Measurements from ENCODE around the gene ADPRM. TPM values are rescaled to one million over a fixed set of nuclear protein-coding genes. Genes with fewer than 3 reads are reported as not detected.

ADPRM gene
- total and polyA plus RNA-seq, 7 experiments from 2014 or later, result 16.4 to 120 (median 70.4) TPM

GRCh38 chr17:10739386-10739785 lies 42.0 kb downstream of the ADPRM start:
- ChIA-PET CTCF (interaction anchor here (1.0 kb wide), 1 partner anchor 106 kb away, joined by 3 read pairs; no protein-coding TSS in a partner anchor), POLR2A (no interaction called here)
- H3K27me3 ChIP-seq (ENCODE audit: control insufficient read depth in 2 of 2, insufficient read depth in 2 of 2, low read length in 2 of 2), result no peaks in the 10 kb centered on the region
- H3K4me1 ChIP-seq (ENCODE audit: control insufficient read depth in 2 of 2, insufficient read depth in 2 of 2, low read length in 2 of 2), result peaks cover 0 to 14% of the 10 kb centered on the region in 2 donors
- Mint-ChIP-seq H3K27me3 (peaks cover 0 to 16% (median 0%) of the 10 kb centered on the region in 5 donors), H3K27ac (peak overlapping the region in 2 of 9 donors; percentile 21 to 41), H3K36me3 (peaks cover 0 to 3% (median 0%) of the 10 kb centered on the region in 5 donors), H3K9me3 (peaks cover 0 to 1% (median 0%) of the 10 kb centered on the region in 11 donors), H3K4me3 (no peak overlapping the region), H3K4me1 (peaks cover 5 to 40% (median 25%) of the 10 kb centered on the region in 7 donors)
- H3K27ac ChIP-seq (ENCODE audit: low read depth, low read length), result no peak overlapping the region
- intact Hi-C loops (cut with micrococcal nuclease), result no loop called here
- no peaks in the 10 kb centered on the region for H3K36me3 ChIP-seq (ENCODE audit: control insufficient read depth in 2 of 3, insufficient read depth in 3 of 3, low read length in 3 of 3)
- H3K9me3 ChIP-seq (ENCODE audit: control insufficient read depth in 2 of 3, low read length in 3 of 3), result no peaks in the 10 kb centered on the region
- no peak overlapping the region for H3K4me3 ChIP-seq (ENCODE audit: low read length)
- DNase-seq (no peak), ATAC-seq (no peak)

- CTCF ChIA-PET, result interaction anchor here (1.2 kb wide), 1 partner anchor 33 kb away, joined by 5 read pairs; no protein-coding TSS in a partner anchor
- H3K4me3 Mint-ChIP-seq, result no peak overlapping the region
- H3K27ac Mint-ChIP-seq, result peak overlapping the region in 4 of 9 donors; percentile 5 to 53 (median 28)
- no peak overlapping the region for H3K4me3 ChIP-seq (ENCODE audit: low read length)
- H3K4me1 ChIP-seq (ENCODE audit: control insufficient read depth in 2 of 2, insufficient read depth in 2 of 2, low read length in 2 of 2), result peaks cover 0 to 26% of the 10 kb centered on the region in 2 donors
- DNase-seq, result no peak
- peaks cover 9 to 46% (median 38%) of the 10 kb centered on the region in 7 donors for H3K4me1 Mint-ChIP-seq
- intact Hi-C loops (cut with micrococcal nuclease), result no loop called here
- no peak for ATAC-seq
- no peaks in the 10 kb centered on the region for H3K27me3 ChIP-seq (ENCODE audit: control insufficient read depth in 2 of 2, insufficient read depth in 2 of 2, low read length in 2 of 2)
- H3K27ac ChIP-seq (ENCODE audit: low read depth, low read length), result no peak overlapping the region
- H3K9me3 Mint-ChIP-seq, result peaks cover 0 to 1% (median 0%) of the 10 kb centered on the region in 11 donors
- no peaks in the 10 kb centered on the region for H3K9me3 ChIP-seq (ENCODE audit: control insufficient read depth in 2 of 3, low read length in 3 of 3)
- peaks cover 0 to 19% (median 0%) of the 10 kb centered on the region in 5 donors for H3K27me3 Mint-ChIP-seq
- POLR2A ChIA-PET, result interaction anchor here (0.9 to 1.0 kb wide), 2 partner anchors 21 to 38 kb away, joined by 4 to 6 read pairs; no protein-coding TSS in a partner anchor
- H3K36me3 ChIP-seq (ENCODE audit: control insufficient read depth in 2 of 3, insufficient read depth in 3 of 3, low read length in 3 of 3), result no peaks in the 10 kb centered on the region
- H3K36me3 Mint-ChIP-seq, result no peaks in the 10 kb centered on the region
These were observed 44.2 kb downstream of the ADPRM start for GRCh38 chr17:10741416-10742135.

GRCh38 chr17:10742431-10742830 lies 45.0 kb downstream of the ADPRM start:
- CTCF ChIA-PET, result no interaction called here
- H3K4me1 Mint-ChIP-seq, result peaks cover 7 to 40% (median 32%) of the 10 kb centered on the region in 7 donors
- Histone ChIP-seq H3K27ac (ENCODE audit: low read depth, low read length) (no peak overlapping the region), H3K27me3 (ENCODE audit: control insufficient read depth in 2 of 2, insufficient read depth in 2 of 2, low read length in 2 of 2) (no peaks in the 10 kb centered on the region), H3K9me3 (ENCODE audit: control insufficient read depth in 2 of 3, low read length in 3 of 3) (no peaks in the 10 kb centered on the region), H3K36me3 (ENCODE audit: control insufficient read depth in 2 of 3, insufficient read depth in 3 of 3, low read length in 3 of 3) (no peaks in the 10 kb centered on the region), H3K4me3 (ENCODE audit: low read length) (no peak overlapping the region), H3K4me1 (ENCODE audit: control insufficient read depth in 2 of 2, insufficient read depth in 2 of 2, low read length in 2 of 2) (peaks cover 0 to 18% of the 10 kb centered on the region in 2 donors)
- no peaks in the 10 kb centered on the region for H3K36me3 Mint-ChIP-seq
- H3K27me3 Mint-ChIP-seq, result peaks cover 0 to 19% (median 0%) of the 10 kb centered on the region in 5 donors
- DNase-seq (no peak), ATAC-seq (no peak)
- POLR2A ChIA-PET, result no interaction called here
- H3K9me3 Mint-ChIP-seq, result peaks cover 0 to 1% (median 0%) of the 10 kb centered on the region in 11 donors
- no peak overlapping the region for H3K4me3 Mint-ChIP-seq
- peak overlapping the region in 4 of 9 donors; percentile 5 to 79 (median 14) for H3K27ac Mint-ChIP-seq
- intact Hi-C loops (cut with micrococcal nuclease), result no loop called here

- H3K27me3 ChIP-seq (ENCODE audit: control insufficient read depth in 2 of 2, insufficient read depth in 2 of 2, low read length in 2 of 2), result no peaks in the 10 kb centered on the region
- intact Hi-C loops (cut with micrococcal nuclease), result loop anchor here in 1 of 2 donors (2.0 kb wide), 1 partner anchor 101 kb away; no protein-coding TSS in a partner anchor
- Mint-ChIP-seq H3K36me3 (no peaks in the 10 kb centered on the region), H3K27ac (peak overlapping the region in 5 of 9 donors; percentile 16 to 85 (median 47)), H3K4me1 (peaks cover 7 to 30% (median 25%) of the 10 kb centered on the region in 7 donors), H3K27me3 (peaks cover 0 to 21% (median 0%) of the 10 kb centered on the region in 5 donors), H3K9me3 (peaks cover 0 to 1% (median 0%) of the 10 kb centered on the region in 11 donors), H3K4me3 (no peak overlapping the region)
- DNase-seq (no peak), ATAC-seq (no peak)
- no peaks in the 10 kb centered on the region for H3K9me3 ChIP-seq (ENCODE audit: control insufficient read depth in 2 of 3, low read length in 3 of 3)
- H3K27ac ChIP-seq (ENCODE audit: low read depth, low read length), result no peak overlapping the region
- H3K36me3 ChIP-seq (ENCODE audit: control insufficient read depth in 2 of 3, insufficient read depth in 3 of 3, low read length in 3 of 3), result no peaks in the 10 kb centered on the region
- no peak overlapping the region for H3K4me3 ChIP-seq (ENCODE audit: low read length)
- ChIA-PET POLR2A (interaction anchor here (1.0 kb wide), 1 partner anchor 101 kb away, joined by 3 read pairs; no protein-coding TSS in a partner anchor), CTCF (no interaction called here)
- H3K4me1 ChIP-seq (ENCODE audit: control insufficient read depth in 2 of 2, insufficient read depth in 2 of 2, low read length in 2 of 2), result peaks cover 0 to 17% of the 10 kb centered on the region in 2 donors
These were observed 46.1 kb downstream of the ADPRM start for GRCh38 chr17:10743316-10744009.

GRCh38 chr17:10744501-10745000 lies 47.2 kb downstream of the ADPRM start:
- Mint-ChIP-seq H3K4me1 (peaks cover 7 to 26% (median 22%) of the 10 kb centered on the region in 7 donors), H3K4me3 (peak overlapping the region in 8 of 10 donors; percentile 58 to 78 (median 71)), H3K36me3 (no peaks in the 10 kb centered on the region), H3K27ac (peak overlapping the region in 8 of 9 donors; percentile 37 to 91 (median 84)), H3K9me3 (peaks cover 0 to 1% (median 0%) of the 10 kb centered on the region in 11 donors), H3K27me3 (peaks cover 0 to 18% (median 0%) of the 10 kb centered on the region in 5 donors)
- H3K4me1 ChIP-seq (ENCODE audit: control insufficient read depth in 2 of 2, insufficient read depth in 2 of 2, low read length in 2 of 2), result peaks cover 0 to 17% of the 10 kb centered on the region in 2 donors
- DNase-seq (peak in 7 of 9 donors; percentile 59 to 76 (median 72)), ATAC-seq (peak; percentile 90)
- ChIA-PET CTCF (interaction anchor here (1.1 kb wide), 1 partner anchor 44 kb away, joined by 7 read pairs; no protein-coding TSS in a partner anchor), POLR2A (interaction anchor here (1.0 kb wide), 1 partner anchor 100 kb away, joined by 3 read pairs; no protein-coding TSS in a partner anchor)
- no peaks in the 10 kb centered on the region for H3K9me3 ChIP-seq (ENCODE audit: control insufficient read depth in 2 of 3, low read length in 3 of 3)
- no peaks in the 10 kb centered on the region for H3K27me3 ChIP-seq (ENCODE audit: control insufficient read depth in 2 of 2, insufficient read depth in 2 of 2, low read length in 2 of 2)
- intact Hi-C loops (cut with micrococcal nuclease), result loop anchor here in 1 of 2 donors (2.0 kb wide), 1 partner anchor 100 kb away; no protein-coding TSS in a partner anchor
- no peak overlapping the region for H3K4me3 ChIP-seq (ENCODE audit: low read length)
- H3K27ac ChIP-seq (ENCODE audit: low read depth, low read length), result peak overlapping the region; percentile 3
- H3K36me3 ChIP-seq (ENCODE audit: control insufficient read depth in 2 of 3, insufficient read depth in 3 of 3, low read length in 3 of 3), result no peaks in the 10 kb centered on the region

- ATAC-seq, result no peak
- Mint-ChIP-seq H3K4me3 (peak overlapping the region in 2 of 10 donors; percentile 73 to 76), H3K27ac (peak overlapping the region in 1 of 9 donors; percentile 20), H3K9me3 (peaks cover 0 to 1% (median 0%) of the 10 kb centered on the region in 11 donors), H3K27me3 (peaks cover 0 to 16% (median 0%) of the 10 kb centered on the region in 5 donors), H3K36me3 (no peaks in the 10 kb centered on the region), H3K4me1 (peaks cover 7 to 25% (median 20%) of the 10 kb centered on the region in 7 donors)
- H3K4me1 ChIP-seq (ENCODE audit: control insufficient read depth in 2 of 2, insufficient read depth in 2 of 2, low read length in 2 of 2), result peaks cover 0 to 17% of the 10 kb centered on the region in 2 donors
- H3K27ac ChIP-seq (ENCODE audit: low read depth, low read length), result no peak overlapping the region
- no peaks in the 10 kb centered on the region for H3K27me3 ChIP-seq (ENCODE audit: control insufficient read depth in 2 of 2, insufficient read depth in 2 of 2, low read length in 2 of 2)
- no peaks in the 10 kb centered on the region for H3K36me3 ChIP-seq (ENCODE audit: control insufficient read depth in 2 of 3, insufficient read depth in 3 of 3, low read length in 3 of 3)
- no peak overlapping the region for H3K4me3 ChIP-seq (ENCODE audit: low read length)
- CTCF ChIA-PET, result interaction anchor here (1.1 kb wide), 1 partner anchor 45 kb away, joined by 7 read pairs; no protein-coding TSS in a partner anchor
- H3K9me3 ChIP-seq (ENCODE audit: control insufficient read depth in 2 of 3, low read length in 3 of 3), result no peaks in the 10 kb centered on the region
- POLR2A ChIA-PET, result no interaction called here
- intact Hi-C loops (cut with micrococcal nuclease), result loop anchor here in 1 of 2 donors (2.0 kb wide), 1 partner anchor 100 kb away; no protein-coding TSS in a partner anchor
- no peak for DNase-seq
These were observed 47.8 kb downstream of the ADPRM start for GRCh38 chr17:10745231-10745630.

All from naive thymus-derived CD4-positive, alpha-beta T cell (primary cell).